Muscle of arm (tissue), 12 donors: Measurements from ENCODE around the gene EMP3. TPM values are rescaled to one million over a fixed set of nuclear protein-coding genes. Genes with fewer than 3 reads are reported as not detected.
A peak's percentile ranks its signal among the peaks of the same experiment; 100 is the strongest.
"Not testable (repeated sequence)": the region's sequence is repeated elsewhere in the genome, so short reads cannot be mapped to it uniquely, and the experiment has no call there.

ENCODE experiments used
- DNase-seq: peaks from one replicate; pipeline ENCODE4 v3.0.0-alpha.2; 2013
- polyA plus RNA-seq, 12 donors: library from polyadenylated mRNA; unstranded; fragments of 120-200 nt; gene quantifications; one replicate each; pipeline ENCODE4 v1.2.1, GENCODE V29; 2013; ENCODE audit not compliant: insufficient read length in 12 of 12

The EMP3 gene
- polyA plus RNA-seq, 12 donors: 87.0 to 162 (median 145) TPM; not detected in 1

- not testable (repeated sequence) for DNase-seq
Observed at GRCh38 chr19:48309731-48310130, 15.6 kb upstream of the EMP3 start.

DNA sequence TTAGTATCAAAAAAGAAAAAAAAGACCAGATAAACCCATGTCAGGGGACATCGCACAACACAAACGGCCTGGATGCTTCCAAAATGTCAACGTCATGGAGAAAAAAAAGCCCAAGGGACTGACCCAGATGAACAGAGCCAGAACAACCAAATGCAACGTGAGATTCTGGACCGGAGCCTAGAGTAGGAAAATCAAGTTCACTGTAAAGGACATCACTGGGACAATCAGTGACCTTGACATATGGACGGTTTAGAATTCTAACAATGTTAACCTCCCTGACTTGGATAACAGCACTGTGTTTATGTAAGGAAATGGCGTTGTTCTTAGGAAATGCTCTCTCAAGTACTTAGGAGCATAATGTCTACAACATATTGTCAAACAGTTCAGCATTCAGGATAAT, 15.1 kb upstream of the EMP3 start:
- peak; percentile 80 for DNase-seq

DNA sequence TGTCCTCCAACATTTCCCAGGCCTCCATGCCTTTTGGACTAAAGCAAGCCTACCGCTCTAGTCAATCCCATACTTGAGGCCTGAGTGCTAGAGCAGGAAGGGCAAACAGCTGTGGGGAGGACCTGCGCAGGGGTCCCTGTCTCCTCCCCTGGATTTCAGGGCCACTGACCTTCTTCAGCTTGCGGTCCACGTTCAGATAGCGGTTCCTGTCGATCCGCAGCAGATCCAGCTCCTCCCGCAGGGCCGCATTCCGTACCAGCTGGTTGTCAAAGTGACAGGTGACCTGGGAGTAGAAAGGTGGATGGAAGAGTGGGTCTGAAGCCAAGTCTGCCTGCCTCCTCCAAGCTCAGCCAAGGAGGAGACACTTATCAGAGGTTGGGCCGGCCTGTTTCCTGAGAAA, 14.0 kb upstream of the EMP3 start:
- no peak for DNase-seq

DNA sequence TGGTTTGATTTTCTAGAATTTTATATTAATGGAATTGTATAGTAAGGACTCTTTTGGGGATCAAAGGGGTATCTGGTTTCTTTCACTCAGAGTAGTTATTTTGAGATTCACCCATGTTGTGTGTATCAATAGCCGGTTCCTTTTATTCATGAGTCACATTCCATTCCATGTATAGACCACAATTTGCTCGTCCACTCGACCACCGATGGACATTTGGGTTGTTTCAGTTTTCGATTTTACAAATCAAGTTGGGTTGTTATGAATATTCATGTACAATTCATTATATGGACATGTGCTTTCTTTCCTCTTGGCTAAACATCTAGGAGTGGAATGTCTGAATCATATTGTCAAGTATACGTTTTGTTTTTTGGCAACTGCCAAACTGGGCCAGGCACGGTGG, 9.6 kb upstream of the EMP3 start:
- no peak for DNase-seq

GRCh38 chr19:48317708-48317960, 7.7 kb upstream of the EMP3 start:
- DNase-seq: not testable (repeated sequence)

DNA sequence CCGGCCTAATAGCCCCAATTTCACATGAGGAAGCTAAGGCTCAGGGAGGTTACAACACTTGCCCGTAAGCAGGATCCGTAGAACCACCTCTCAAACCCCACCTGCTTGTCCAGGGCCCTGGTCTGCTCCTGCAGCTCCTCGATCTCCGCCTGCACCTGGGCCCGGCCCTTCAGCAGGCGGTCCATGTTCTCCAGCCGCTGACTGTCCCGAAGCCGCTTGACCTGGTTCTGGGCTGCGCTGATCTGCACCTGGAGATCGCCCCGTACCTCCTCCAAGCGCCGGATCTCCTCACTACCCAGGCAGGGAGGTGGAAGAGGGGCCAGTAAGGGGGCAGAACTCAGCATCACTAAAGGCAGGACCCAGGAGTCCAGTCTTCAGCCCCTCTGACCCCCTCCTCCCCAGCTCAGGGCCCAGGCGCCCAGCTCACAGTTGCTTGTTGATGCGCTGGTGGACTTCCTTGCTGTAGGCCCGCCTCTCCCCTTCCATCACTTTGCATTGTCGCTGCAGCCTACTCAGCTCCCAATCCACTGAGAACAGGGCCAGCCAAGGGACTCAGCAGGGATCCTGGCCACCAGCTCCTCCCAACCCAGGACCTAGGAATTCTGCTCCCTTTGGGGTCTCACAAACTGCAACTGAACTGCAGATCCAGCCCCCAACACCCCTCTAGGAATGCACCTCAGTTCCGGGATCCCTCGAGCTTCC, 6.9 kb upstream of the EMP3 start:
- no peak for DNase-seq

GRCh38 chr19:48319647-48320541, 5.5 kb upstream of the EMP3 start:
- peak; percentile 68 for DNase-seq

GRCh38 chr19:48321372-48321621, 4.1 kb upstream of the EMP3 start:
- DNase-seq: peak; percentile 88

DNA sequence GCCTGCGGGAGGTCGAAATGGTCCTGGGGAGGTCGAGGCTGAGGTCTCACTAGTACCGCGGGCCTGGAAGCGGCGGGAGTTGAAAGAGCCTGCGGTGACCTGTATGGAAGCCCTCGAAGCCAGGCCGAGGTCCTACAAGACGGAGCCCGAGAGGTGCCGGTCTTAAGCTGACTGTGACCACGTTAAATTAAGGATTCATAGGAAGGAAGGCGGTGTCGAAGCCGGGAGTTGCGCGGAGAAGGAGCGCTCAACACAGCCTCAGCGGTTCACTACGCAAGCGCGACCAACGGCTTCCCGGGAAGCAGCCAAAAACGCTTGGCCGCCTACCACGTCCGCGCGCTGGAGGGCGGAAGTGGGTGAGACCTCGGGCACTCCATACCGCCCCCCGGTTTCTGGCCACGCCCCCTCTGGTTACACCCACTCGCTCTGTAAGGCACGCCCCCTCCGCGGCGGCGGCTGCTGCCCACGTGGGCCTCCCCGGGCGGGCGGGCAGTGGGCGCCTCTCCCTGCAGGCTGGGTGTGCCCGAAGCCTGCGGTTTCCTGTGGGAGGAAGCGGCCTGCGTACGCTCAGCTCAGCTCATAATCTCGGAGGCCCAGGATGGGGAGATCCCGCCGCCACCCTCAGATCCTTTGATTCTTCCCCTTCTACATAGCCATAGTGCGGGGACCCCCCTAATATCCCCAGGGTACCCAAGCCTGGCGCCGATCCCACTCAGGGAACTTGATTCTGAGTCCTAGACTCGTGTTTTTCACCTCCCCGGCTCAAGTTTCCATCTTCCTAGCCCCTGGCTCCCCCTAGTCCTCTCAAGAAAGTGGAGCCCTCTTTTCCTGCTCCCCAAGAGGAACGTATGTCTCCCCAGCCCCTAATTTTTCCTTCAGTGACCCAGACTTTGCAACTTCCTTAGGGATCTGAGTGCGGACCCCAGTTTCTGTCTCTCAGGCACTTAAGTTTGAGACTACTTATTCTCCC, 3.4 kb upstream of the EMP3 start:
- DNase-seq: peak; percentile 97

DNA sequence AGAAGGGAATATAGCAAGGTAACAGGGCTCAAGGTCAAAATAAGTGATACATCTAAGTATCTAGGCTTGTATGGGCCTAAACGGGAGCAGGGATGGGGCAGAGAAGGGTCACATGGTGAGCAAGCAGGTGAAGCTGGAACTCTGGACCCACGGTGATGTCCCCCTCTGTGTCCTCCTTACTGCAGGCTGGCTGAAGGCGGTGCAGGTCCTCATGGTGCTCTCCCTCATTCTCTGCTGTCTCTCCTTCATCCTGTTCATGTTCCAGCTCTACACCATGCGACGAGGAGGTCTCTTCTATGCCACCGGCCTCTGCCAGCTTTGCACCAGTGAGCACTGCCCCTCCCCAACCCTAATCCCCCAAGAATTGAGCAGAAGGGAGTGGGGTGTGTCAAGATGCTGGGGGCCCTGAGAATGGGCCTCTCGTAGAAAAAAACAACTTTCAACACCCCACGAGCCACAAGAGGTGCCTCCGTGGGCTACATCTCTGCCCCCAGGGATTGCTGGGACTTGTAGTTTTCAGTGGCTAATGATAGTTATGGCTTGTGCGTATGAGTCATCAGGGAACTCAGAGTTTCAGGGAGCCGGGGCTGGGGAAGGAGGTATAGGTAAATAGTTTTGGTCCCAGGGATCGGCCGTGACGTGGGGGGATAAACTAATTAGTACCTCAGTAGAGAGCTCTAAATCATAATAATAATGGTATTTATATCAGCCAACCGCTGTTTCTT, 4.0 kb downstream of the EMP3 start:
- DNase-seq: no peak

- no peak for DNase-seq
Observed at GRCh38 chr19:48330012-48330681, 4.8 kb downstream of the EMP3 start.

GRCh38 chr19:48332351-48332661, 7.0 kb downstream of the EMP3 start:
- no peak for DNase-seq

DNA sequence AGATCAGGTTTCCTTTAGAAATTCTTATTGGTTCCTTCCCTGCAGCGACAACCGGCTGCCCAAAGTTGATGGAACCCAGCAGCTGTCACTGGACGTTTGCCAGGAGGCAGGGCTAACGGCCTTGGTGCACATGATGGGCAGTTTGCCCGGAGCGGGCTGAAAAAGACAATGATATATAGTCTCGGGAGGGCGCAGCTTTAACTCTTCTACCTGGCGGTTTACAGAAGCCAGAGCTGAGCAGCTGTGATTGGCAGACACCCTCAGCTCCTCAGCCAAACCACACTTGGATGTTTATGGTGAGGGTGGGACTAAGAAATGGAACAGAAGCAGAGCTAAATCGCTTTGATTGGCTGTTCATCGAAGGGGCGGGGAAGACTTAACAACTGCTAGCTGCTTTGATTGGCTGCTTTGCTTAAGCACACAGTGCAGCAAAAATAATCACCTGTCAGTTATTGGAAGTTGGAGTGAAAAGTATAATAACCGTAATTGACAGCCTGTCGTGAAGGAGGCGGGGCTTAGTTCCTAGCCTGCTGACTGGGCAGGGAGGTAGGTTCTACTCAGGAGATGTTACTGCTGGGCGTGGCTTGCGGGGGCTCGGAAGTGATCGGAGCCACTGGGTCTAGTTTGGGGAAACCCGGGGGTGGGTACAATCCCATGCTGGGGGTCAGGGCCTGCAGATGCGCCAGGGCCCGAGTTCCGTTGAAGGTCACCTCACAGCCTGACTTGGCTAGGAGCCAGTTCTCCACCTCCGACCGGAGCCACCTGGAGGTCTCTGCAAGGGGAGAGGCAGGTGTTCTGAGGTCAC, 7.5 kb downstream of the EMP3 start:
- peak; percentile 95 for DNase-seq

DNA sequence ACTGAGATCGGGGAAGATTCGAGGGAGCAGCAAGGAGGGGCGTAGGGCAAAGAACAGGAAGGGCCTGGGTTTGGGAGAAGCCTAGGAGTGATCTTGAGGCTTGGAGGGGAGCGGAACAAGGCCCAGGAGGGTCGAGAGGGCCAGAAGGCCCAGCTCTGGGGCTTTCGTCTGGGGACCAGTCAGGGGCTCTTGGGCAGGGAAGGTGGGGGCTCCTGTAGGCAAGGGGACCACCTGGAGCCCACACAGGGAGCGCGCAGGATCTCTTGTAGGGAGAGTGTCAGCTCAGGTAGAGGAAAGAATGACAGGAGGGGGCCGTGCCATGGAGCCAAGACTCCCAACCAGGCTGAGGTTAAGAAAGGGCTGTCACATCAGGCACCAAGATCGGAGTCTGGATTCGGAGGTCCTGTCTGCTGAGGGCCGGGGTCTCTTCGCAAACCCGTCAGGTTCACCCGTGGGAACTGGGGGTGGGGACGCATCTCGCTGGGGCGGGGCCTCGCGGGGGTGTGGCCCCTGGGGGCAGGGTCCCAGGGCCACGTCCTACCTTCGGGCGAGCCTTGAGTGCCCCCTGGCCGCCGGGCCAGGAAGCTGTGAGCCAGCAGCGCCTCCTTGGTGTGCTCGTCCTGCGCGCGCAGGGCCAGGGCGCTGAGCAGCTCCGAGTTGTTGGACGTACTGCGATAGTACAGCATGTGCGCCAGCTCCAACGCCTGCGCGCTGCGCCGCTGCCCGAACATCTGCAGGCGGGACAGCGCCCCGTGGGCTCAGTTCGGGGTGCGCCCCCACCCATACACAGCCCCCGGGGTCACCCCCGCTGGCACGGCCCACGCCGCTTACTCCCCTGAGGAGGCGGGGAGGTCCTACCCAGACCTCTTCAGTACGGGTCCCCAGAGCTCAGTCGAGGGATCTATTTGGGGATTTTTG, 8.4 kb downstream of the EMP3 start:
- DNase-seq: peak; percentile 88

DNA sequence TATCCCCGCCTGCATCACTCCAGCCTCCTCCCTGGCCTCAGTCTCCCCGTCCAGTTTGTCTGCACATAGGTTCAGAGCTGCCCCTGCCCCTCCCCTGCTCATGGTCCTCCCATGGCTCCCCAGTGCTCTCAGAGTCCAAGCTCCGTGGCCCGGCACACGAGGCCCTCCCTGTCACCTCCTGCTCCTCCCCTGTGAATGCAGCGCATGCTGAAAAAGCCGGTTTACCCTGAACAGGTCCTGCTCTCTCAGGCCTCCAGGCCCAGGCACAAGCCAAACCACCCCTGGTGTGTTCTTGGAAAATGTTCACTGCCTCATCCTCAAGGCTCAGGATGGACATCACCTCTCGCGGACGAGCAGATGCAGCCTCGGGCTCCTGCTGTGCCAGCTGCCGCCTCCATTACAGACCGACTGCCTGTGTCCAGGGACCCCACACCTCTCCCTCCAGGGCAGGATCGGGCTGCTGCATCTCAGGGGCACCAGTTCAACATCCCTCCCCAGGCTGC, 13.0 kb downstream of the EMP3 start:
- DNase-seq: no peak

DNA sequence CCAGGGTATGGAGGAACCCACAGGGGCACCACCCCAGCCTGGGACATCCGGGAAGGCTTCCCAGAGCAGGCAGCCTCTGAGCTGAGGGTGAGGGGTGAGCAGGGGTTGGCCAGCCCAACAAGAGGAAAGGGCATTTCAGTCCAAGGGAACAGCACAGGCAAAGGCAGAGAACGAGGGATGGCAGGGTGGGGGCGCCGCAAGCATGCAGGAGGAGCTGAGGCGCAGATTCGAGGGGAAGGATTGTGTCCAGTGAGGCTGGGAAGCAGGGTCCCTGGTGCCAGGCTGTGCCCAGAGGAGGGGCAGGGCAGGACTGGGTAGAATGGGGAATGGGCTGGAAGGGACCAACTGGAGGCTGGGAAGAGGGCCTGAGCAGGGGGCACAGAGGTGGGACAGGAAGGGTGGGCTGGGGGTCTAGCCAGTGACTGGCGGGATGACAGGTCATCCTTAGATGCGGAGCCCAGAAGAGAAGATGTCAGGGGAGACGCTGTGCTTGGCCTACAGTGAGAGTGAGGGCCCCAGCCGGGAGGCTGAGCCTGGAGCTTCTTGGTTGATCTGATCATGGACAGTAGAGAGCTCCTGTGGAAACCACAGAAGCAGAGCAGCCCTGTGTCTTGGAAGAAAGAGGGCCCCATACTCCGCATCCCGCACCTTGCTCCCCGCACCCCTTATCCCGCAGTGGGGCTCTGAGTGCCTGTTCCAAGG, 13.6 kb downstream of the EMP3 start:
- DNase-seq: no peak

- no peak for DNase-seq
Observed at GRCh38 chr19:48340995-48341394, 15.6 kb downstream of the EMP3 start.
